ENCODE measurements around the gene GINS2.

- TF ChIP-seq CTCF (conservative IDR thresholded peaks at IDR 0.05 in 1 of 2, IDR thresholded peaks at IDR 0.05 in 1 of 2; ENCODE audit: extremely low read depth in 1 of 2, insufficient read depth in 1 of 2, low read depth in 1 of 2, low read length in 2 of 2) (no peak), EZH2 (IDR thresholded peaks at IDR 0.05; ENCODE audit: borderline replicate concordance, low read length) (no peak)
Observed at GRCh38 chr16:85633888-85634287, 54.9 kb downstream of the GINS2 start.
